ENCODE measurements around the gene TEX2. TPM values are rescaled to one million over a fixed set of nuclear protein-coding genes. Genes with fewer than 3 reads are reported as not detected.
"Not testable (repeated sequence)": the region's sequence is repeated elsewhere in the genome, so short reads cannot be mapped to it uniquely, and the experiment has no call there.

Gene TEX2
- total and polyA plus RNA-seq, 2 donors (not counting 3 experiments of a cell fraction or from before 2014, with no cell fraction given) = 13.3 to 25.8 TPM

DNA sequence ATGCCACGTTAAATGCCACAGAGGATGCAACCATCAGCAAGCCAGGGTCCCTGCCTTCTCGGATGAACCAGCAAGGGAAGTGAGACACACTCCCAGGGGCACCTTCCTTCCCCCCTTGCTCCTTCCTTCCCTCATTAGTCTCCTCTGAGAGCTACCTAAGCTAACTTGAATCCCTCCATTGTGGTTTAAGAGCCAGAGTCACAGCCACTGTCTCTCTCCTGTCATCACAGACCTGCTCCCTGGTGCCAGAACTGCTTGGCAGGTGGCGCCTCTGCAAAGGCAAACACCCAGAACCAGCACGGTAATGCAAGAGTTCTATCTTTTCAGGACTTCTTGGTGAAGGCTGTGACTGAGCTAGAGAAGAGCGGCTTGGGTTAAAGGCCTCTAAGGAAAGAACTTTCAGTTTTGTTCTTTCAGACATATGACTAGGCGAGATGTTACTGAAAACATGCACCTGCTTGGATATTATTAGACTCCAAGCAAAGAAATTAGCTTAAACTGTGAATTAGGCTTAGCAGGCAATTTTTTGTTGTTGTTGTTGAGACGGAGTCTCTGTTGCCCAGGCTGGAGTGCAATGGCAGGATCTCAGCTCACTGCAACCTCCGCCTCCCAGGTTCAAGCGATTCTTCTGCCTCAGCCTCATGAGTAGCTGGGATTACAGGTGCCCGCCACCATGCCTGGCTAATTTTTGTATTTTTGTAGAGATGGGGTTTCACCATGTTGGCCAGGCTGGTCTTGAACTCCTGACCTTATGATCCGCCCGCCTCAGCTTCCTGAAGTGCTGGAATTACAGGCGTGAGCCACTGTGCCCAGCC, 141.9 kb downstream of the TEX2 start:
- H3K4me1 ChIP-seq (ENCODE audit: control insufficient read depth, extremely low read depth, insufficient read depth, low read length); H3K27me3 ChIP-seq (ENCODE audit: control insufficient read depth in 2 of 2, insufficient read depth in 2 of 2, low read length in 2 of 2); H3K9me3 ChIP-seq (replicated peaks; ENCODE audit: control insufficient read depth, insufficient read depth, low read length); intact Hi-C loops (cut with micrococcal nuclease); H3K9me1 ChIP-seq (replicated peaks; ENCODE audit: control insufficient read depth, extremely low read depth, insufficient read depth, low read length); FAIRE-seq; H3K9ac ChIP-seq (replicated peaks; ENCODE audit: extremely low read depth, insufficient read depth, low read length); H3K36me3 ChIP-seq (ENCODE audit: control insufficient read depth in 2 of 2, extremely low read depth in 1 of 2, insufficient read depth in 2 of 2, low read length in 2 of 2); dilution Hi-C loops (cut with MboI; ENCODE audit: extremely low pct_ligation_motif_present, low sequenced_read_pairs); BruUV-seq (replicated peaks); POLR2A ChIA-PET; H3K4me2 ChIP-seq (ENCODE audit: insufficient read depth, low read length); H4K20me1 ChIP-seq (replicated peaks; ENCODE audit: control insufficient read depth, extremely low read depth, insufficient read depth, low read length); H3K27ac ChIP-seq (ENCODE audit: insufficient read depth, low read depth, low read length); H3K4me3 ChIP-seq (replicated peaks in 1 of 3; ENCODE audit: insufficient read depth in 1 of 3, low read depth in 1 of 3, low read length in 3 of 3); H2AFZ ChIP-seq (ENCODE audit: low read depth, low read length); DNase-seq (ENCODE audit: low read depth, low spot score): not testable (repeated sequence)
- CTCF ChIA-PET = interaction anchor here (1.0 to 2.0 kb wide), 4 partner anchors 12 to 92 kb away, joined by 4 to 8 read pairs (median 5); no protein-coding TSS in a partner anchor
- peaks cover 16% of the 10 kb centered on the region for H3K79me2 ChIP-seq (ENCODE audit: control insufficient read depth, insufficient read depth, low read length)

DNA sequence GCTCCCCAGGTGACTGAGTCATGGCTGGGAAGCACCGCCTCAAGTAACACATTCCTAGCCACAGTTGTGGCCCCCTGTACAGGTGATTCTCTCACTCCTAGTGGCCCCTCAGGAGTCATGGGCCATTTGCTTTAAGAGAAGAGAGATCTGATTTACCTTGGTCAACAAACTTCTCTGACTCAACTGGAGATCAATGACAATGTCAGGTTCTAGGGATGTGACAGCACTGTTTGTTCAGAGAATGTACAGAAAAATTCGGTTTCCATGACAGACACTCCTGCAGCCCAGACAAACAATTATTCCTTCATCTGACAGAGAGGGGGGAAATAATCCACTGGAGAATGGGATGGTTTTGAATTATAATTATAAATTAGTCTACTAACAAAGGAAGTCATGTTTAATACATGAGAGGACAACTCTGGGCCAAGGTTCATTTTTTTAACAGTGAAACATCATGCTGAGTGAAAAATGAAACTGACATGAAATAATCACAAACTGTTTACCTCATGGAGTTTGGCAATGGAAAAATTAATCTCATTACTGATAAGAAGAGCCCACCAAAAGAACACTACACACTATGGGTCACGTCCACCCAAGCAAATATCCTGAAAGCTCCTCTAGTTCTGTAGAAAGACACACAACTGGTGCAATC, 142.8 kb downstream of the TEX2 start:
- FAIRE-seq = no peak
- POLR2A ChIA-PET = no interaction called here
- Histone ChIP-seq H3K4me3 (replicated peaks in 1 of 3; ENCODE audit: insufficient read depth in 1 of 3, low read depth in 1 of 3, low read length in 3 of 3) (no peak overlapping the region), H3K4me2 (ENCODE audit: insufficient read depth, low read length) (no peak overlapping the region), H3K27ac (ENCODE audit: insufficient read depth, low read depth, low read length) (no peak overlapping the region), H3K9me3 (replicated peaks; ENCODE audit: control insufficient read depth, insufficient read depth, low read length) (no peaks in the 10 kb centered on the region), H2AFZ (ENCODE audit: low read depth, low read length) (no peak overlapping the region), H3K27me3 (ENCODE audit: control insufficient read depth in 2 of 2, insufficient read depth in 2 of 2, low read length in 2 of 2) (no peaks in the 10 kb centered on the region), H3K4me1 (ENCODE audit: control insufficient read depth, extremely low read depth, insufficient read depth, low read length) (no peaks in the 10 kb centered on the region), H3K9ac (replicated peaks; ENCODE audit: extremely low read depth, insufficient read depth, low read length) (no peak overlapping the region), H3K79me2 (ENCODE audit: control insufficient read depth, insufficient read depth, low read length) (peaks cover 11% of the 10 kb centered on the region), H3K36me3 (ENCODE audit: control insufficient read depth in 2 of 2, extremely low read depth in 1 of 2, insufficient read depth in 2 of 2, low read length in 2 of 2) (no peaks in the 10 kb centered on the region), H3K9me1 (replicated peaks; ENCODE audit: control insufficient read depth, extremely low read depth, insufficient read depth, low read length) (no peaks in the 10 kb centered on the region), H4K20me1 (replicated peaks; ENCODE audit: control insufficient read depth, extremely low read depth, insufficient read depth, low read length) (no peaks in the 10 kb centered on the region)
- intact Hi-C loops (cut with micrococcal nuclease) (no loop called here), dilution Hi-C loops (cut with MboI; ENCODE audit: extremely low pct_ligation_motif_present, low sequenced_read_pairs) (no loop called here)
- TF ChIP-seq, protein P1, sequence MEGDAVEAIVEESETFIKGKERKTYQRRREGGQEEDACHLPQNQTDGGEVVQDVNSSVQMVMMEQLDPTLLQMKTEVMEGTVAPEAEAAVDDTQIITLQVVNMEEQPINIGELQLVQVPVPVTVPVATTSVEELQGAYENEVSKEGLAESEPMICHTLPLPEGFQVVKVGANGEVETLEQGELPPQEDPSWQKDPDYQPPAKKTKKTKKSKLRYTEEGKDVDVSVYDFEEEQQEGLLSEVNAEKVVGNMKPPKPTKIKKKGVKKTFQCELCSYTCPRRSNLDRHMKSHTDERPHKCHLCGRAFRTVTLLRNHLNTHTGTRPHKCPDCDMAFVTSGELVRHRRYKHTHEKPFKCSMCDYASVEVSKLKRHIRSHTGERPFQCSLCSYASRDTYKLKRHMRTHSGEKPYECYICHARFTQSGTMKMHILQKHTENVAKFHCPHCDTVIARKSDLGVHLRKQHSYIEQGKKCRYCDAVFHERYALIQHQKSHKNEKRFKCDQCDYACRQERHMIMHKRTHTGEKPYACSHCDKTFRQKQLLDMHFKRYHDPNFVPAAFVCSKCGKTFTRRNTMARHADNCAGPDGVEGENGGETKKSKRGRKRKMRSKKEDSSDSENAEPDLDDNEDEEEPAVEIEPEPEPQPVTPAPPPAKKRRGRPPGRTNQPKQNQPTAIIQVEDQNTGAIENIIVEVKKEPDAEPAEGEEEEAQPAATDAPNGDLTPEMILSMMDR (IDR thresholded peaks at IDR 0.05; ENCODE audit: extremely low read depth in 1 of 2, insufficient read depth in 1 of 2, low read depth in 1 of 2, low read length in 2 of 2) = no peak
- no peak for TF ChIP-seq POLR2A (IDR thresholded peaks at IDR 0.05; ENCODE audit: low read depth, low read length)
- TF ChIP-seq GATA2 (IDR thresholded peaks at IDR 0.05; ENCODE audit: insufficient read depth, insufficient read length, low read depth, low read length) = no peak
- TF ChIP-seq EZH2 (IDR thresholded peaks at IDR 0.05; ENCODE audit: borderline replicate concordance, low read depth, low read length, severe bottlenecking) = no peak
- TF ChIP-seq MYC (IDR thresholded peaks at IDR 0.05; ENCODE audit: low read depth, low read length) = no peak
- TF ChIP-seq POLR2AphosphoS5 (IDR thresholded peaks at IDR 0.05; ENCODE audit: insufficient read depth, low read depth, low read length) = no peak
- TF ChIP-seq, protein P2, sequence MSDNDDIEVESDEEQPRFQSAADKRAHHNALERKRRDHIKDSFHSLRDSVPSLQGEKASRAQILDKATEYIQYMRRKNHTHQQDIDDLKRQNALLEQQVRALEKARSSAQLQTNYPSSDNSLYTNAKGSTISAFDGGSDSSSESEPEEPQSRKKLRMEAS (IDR thresholded peaks at IDR 0.05; ENCODE audit: insufficient read depth, insufficient read length) = no peak
- no peak for TF ChIP-seq JUN (IDR thresholded peaks at IDR 0.05; ENCODE audit: borderline replicate concordance, insufficient read depth, insufficient read length, low read depth)
- TF ChIP-seq FOS (IDR thresholded peaks at IDR 0.05; ENCODE audit: borderline replicate concordance, insufficient read depth, low read length) = no peak
- no peak for DNase-seq (ENCODE audit: low read depth, low spot score)
- BruUV-seq (replicated peaks) = no TSS peak
- CTCF ChIA-PET = interaction anchor here (1.0 to 1.7 kb wide), 3 partner anchors 24 to 91 kb away, joined by 4 to 5 read pairs (median 5); no protein-coding TSS in a partner anchor

All from endothelial cell of umbilical vein (primary cell).